HG03571 (cell line): ENCODE measurements around the gene SPRTN.
"Not testable (repeated sequence)": the region's sequence is repeated elsewhere in the genome, so short reads cannot be mapped to it uniquely, and the experiment has no call there.

Source experiments
- ATAC-seq: cut with Tn5 transposase; IDR thresholded peaks from one replicate; pipeline ENCODE4 v1.9.1; 2021; ENCODE audit not compliant: unreplicated experiment

Gene SPRTN

GRCh38 chr1:231335663-231336602 lies 2.2 kb upstream of the SPRTN start:
- ATAC-seq, result no peak

GRCh38 chr1:231337043-231337471 lies 1.0 kb upstream of the SPRTN start:
- no peak for ATAC-seq

- peak; percentile 76 for ATAC-seq
Observed at GRCh38 chr1:231337472-231338269, 422 bp upstream of the SPRTN start, which contains the start of gene EXOC8. TSS of gene EXOC8 (minus strand) at chr1:231337852. CDS start at chr1:231337745, 107 bp downstream.

- ATAC-seq, result no peak
Observed at GRCh38 chr1:231340328-231341013, 2.4 kb downstream of the SPRTN start.

- ATAC-seq, result no peak
Observed at GRCh38 chr1:231347961-231348360, 9.9 kb downstream of the SPRTN start.

GRCh38 chr1:231348442-231348841 lies 10.3 kb downstream of the SPRTN start:
- no peak for ATAC-seq

GRCh38 chr1:231348856-231349255 lies 10.8 kb downstream of the SPRTN start:
- not testable (repeated sequence) for ATAC-seq

GRCh38 chr1:231351816-231352215 lies 13.7 kb downstream of the SPRTN start:
- no peak for ATAC-seq

- no peak for ATAC-seq
Observed at GRCh38 chr1:231353086-231353485, 15.0 kb downstream of the SPRTN start.

GRCh38 chr1:231354330-231355020 lies 16.4 kb downstream of the SPRTN start:
- no peak for ATAC-seq

GRCh38 chr1:231355171-231355570 lies 17.1 kb downstream of the SPRTN start:
- ATAC-seq, result no peak

- no peak for ATAC-seq
Observed at GRCh38 chr1:231357187-231357772, 19.2 kb downstream of the SPRTN start.

GRCh38 chr1:231357831-231358354 lies 19.8 kb downstream of the SPRTN start:
- ATAC-seq, result peak; percentile 82

- no peak for ATAC-seq
Observed at GRCh38 chr1:231359113-231359512, 21.0 kb downstream of the SPRTN start.

GRCh38 chr1:231362325-231362724 lies 24.2 kb downstream of the SPRTN start:
- no peak for ATAC-seq

GRCh38 chr1:231363624-231364023 lies 25.5 kb downstream of the SPRTN start:
- no peak for ATAC-seq

- no peak for ATAC-seq
Observed at GRCh38 chr1:231364192-231364591, 26.1 kb downstream of the SPRTN start.

- ATAC-seq, result no peak
Observed at GRCh38 chr1:231369282-231369681, 31.2 kb downstream of the SPRTN start.

- ATAC-seq, result no peak
Observed at GRCh38 chr1:231372501-231372900, 34.4 kb downstream of the SPRTN start.

- ATAC-seq, result no peak
Observed at GRCh38 chr1:231374394-231374793, 36.3 kb downstream of the SPRTN start.
